Esophagus muscularis mucosa (tissue), 4 donors: ENCODE results near the gene KRT4. TPM values are rescaled to one million over a fixed set of nuclear protein-coding genes. Genes with fewer than 3 reads are reported as not detected.

Source experiments
- DNase-seq: peaks from one replicate; pipeline ENCODE4 v3.0.0-alpha.2; 2017; ENCODE audit errors: extremely low spot score
- H3K27ac ChIP-seq, 4 donors: fragments of 200-600 bp; sonication (generic); replicated peaks in 1 of 4; 1 replicate in 3 of 4; 2 replicates in 1 of 4; pipeline ENCODE4 v1.5.1; 2016 to 2019; ENCODE audit warnings: mild to moderate bottlenecking in 1 of 4
- H3K27me3 ChIP-seq, 4 donors: fragments of 200-600 bp; sonication (generic); one replicate each; pipeline versions ENCODE4 v1.5.1 to v1.6.0; 2016 to 2019
- H3K36me3 ChIP-seq, 4 donors: fragments of 200-600 bp; sonication (generic); one replicate each; pipeline ENCODE4 v1.5.1; 2016 to 2019
- H3K4me1 ChIP-seq, 4 donors: fragments of 200-600 bp; sonication (generic); one replicate each; pipeline ENCODE4 v1.5.1; 2016 to 2019
- H3K4me3 ChIP-seq, 4 donors: fragments of 200-600 bp; sonication (generic); 1 replicate in 2 of 4; 2 replicates in 2 of 4; pipeline ENCODE4 v1.5.1; 2016 to 2019; ENCODE audit warnings: mild to moderate bottlenecking in 4 of 4, moderate library complexity in 1 of 4
- H3K9me3 ChIP-seq, 4 donors: fragments of 200-600 bp; sonication (generic); 1 replicate in 3 of 4; 2 replicates in 1 of 4; pipeline ENCODE4 v1.5.1; 2016 to 2019
- EP300 ChIP-seq: sonication (generic); formaldehyde crosslinking; IDR thresholded peaks from one replicate; pipeline ENCODE4 v1.6.1; 2017; ENCODE audit warnings: antibody characterized with exemption
- POLR2A ChIP-seq: fragments of 450-650 bp; IDR thresholded peaks from one replicate; pipeline ENCODE4 v1.6.1; 2017; ENCODE audit warnings: antibody characterized with exemption, moderate library complexity, mild to moderate bottlenecking, low read depth
- POLR2AphosphoS5 ChIP-seq, 2 donors: sonication (generic); formaldehyde crosslinking; IDR thresholded peaks; one replicate each; pipeline ENCODE4 v1.6.1; 2017; ENCODE audit warnings: antibody characterized with exemption in 2 of 2
- WGBS: methylation state at CpG from one replicate; pipeline ENCODE4 v1.1.5; 2018; 5-methylcytosine and 5-hydroxymethylcytosine counted together
- intact Hi-C: fragments of 100-400 bp; cut with DNase I; formaldehyde crosslinking; loops from one replicate; pipeline ENCODE4 v1.15.1; 2023
- total RNA-seq, 4 donors: library from RNA; depleted of rRNA; stranded (reverse); fragments of >200 nt; gene quantifications; one replicate each; pipeline versions ENCODE4 v1.1.0 to v1.2.1, GENCODE V29; 2016
- TF ChIP-seq, protein P1 (sequence below), 3 experiments: fragments of 200-600 bp in 2 of 3; fragments of 450-650 bp in 1 of 3; sonication (generic) in 2 of 3; IDR thresholded peaks; one replicate each; pipeline ENCODE4 v1.5.1; 2017 to 2019; ENCODE audit warnings: antibody characterized with exemption in 3 of 3, mild to moderate bottlenecking in 2 of 3, moderate library complexity in 1 of 3

Gene KRT4
- total RNA-seq, 4 donors from 2014 or later, result 0.13 to 5.4 (median 0.20) TPM

DNA sequence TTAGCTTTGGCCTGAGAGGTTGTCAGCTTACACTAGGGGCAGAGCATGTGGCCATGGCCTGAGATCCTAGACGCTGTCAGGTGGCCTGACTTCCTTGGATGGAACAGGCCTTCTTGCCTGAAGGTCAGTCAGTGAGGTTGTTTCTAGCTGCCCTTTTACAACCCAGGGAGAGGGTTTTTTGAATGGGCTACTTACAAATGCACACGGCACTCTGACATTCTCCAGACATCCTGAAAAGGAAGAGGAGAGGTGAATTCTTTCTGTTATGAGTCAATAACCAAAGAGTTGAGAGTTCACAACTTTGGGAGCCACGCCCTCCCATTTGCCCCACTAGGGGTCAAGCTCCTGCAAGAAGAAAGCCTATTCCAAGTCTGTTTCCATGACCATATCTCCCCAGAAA lies 44.6 kb downstream of the KRT4 start:
- no peaks in the 10 kb centered on the region for H3K36me3 ChIP-seq
- H3K27ac ChIP-seq, result no peak overlapping the region
- H3K4me1 ChIP-seq, result no peaks in the 10 kb centered on the region
- H3K27me3 ChIP-seq, result no peaks in the 10 kb centered on the region
- no peak overlapping the region for H3K4me3 ChIP-seq
- no peak for DNase-seq
- TF ChIP-seq POLR2AphosphoS5 (IDR thresholded peaks at IDR 0.05) (no peak), EP300 (no peak), POLR2A (no peak)
- TF ChIP-seq, protein P1, sequence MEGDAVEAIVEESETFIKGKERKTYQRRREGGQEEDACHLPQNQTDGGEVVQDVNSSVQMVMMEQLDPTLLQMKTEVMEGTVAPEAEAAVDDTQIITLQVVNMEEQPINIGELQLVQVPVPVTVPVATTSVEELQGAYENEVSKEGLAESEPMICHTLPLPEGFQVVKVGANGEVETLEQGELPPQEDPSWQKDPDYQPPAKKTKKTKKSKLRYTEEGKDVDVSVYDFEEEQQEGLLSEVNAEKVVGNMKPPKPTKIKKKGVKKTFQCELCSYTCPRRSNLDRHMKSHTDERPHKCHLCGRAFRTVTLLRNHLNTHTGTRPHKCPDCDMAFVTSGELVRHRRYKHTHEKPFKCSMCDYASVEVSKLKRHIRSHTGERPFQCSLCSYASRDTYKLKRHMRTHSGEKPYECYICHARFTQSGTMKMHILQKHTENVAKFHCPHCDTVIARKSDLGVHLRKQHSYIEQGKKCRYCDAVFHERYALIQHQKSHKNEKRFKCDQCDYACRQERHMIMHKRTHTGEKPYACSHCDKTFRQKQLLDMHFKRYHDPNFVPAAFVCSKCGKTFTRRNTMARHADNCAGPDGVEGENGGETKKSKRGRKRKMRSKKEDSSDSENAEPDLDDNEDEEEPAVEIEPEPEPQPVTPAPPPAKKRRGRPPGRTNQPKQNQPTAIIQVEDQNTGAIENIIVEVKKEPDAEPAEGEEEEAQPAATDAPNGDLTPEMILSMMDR (IDR thresholded peaks at IDR 0.05), result no peak
- intact Hi-C loops, result no loop called here
- 71% methylated on average over 3 of the region's 3 CpGs for WGBS
- H3K9me3 ChIP-seq, result no peaks in the 10 kb centered on the region

GRCh38 chr12:52768479-52769200 lies 45.3 kb downstream of the KRT4 start:
- DNase-seq, result no peak
- 88% methylated on average over 9 of the region's 10 CpGs for WGBS
- H3K4me1 ChIP-seq, result no peaks in the 10 kb centered on the region
- H3K36me3 ChIP-seq, result no peaks in the 10 kb centered on the region
- H3K9me3 ChIP-seq, result no peaks in the 10 kb centered on the region
- H3K27me3 ChIP-seq, result no peaks in the 10 kb centered on the region
- intact Hi-C loops, result no loop called here
- TF ChIP-seq POLR2A (no peak), POLR2AphosphoS5 (IDR thresholded peaks at IDR 0.05) (no peak), EP300 (no peak)
- TF ChIP-seq, protein P1 (IDR thresholded peaks at IDR 0.05), result no peak
- H3K27ac ChIP-seq, result no peak overlapping the region
- H3K4me3 ChIP-seq, result no peak overlapping the region

GRCh38 chr12:52767427-52767826 lies 46.5 kb downstream of the KRT4 start:
- H3K4me1 ChIP-seq, result no peaks in the 10 kb centered on the region
- no peak for TF ChIP-seq POLR2AphosphoS5 (IDR thresholded peaks at IDR 0.05)
- no peak for TF ChIP-seq EP300
- TF ChIP-seq, protein P1 (IDR thresholded peaks at IDR 0.05), result no peak
- TF ChIP-seq POLR2A, result no peak
- no peak for DNase-seq
- 50% methylated on average over 3 of the region's 3 CpGs for WGBS
- H3K36me3 ChIP-seq, result no peaks in the 10 kb centered on the region
- no peak overlapping the region for H3K4me3 ChIP-seq
- no peaks in the 10 kb centered on the region for H3K27me3 ChIP-seq
- intact Hi-C loops, result no loop called here
- H3K27ac ChIP-seq, result no peak overlapping the region
- no peaks in the 10 kb centered on the region for H3K9me3 ChIP-seq

GRCh38 chr12:52767020-52767379 lies 46.9 kb downstream of the KRT4 start:
- TF ChIP-seq EP300 (no peak), POLR2A (no peak), POLR2AphosphoS5 (IDR thresholded peaks at IDR 0.05) (no peak)
- TF ChIP-seq, protein P1 (IDR thresholded peaks at IDR 0.05), result no peak
- intact Hi-C loops, result no loop called here
- H3K36me3 ChIP-seq, result no peaks in the 10 kb centered on the region
- H3K4me1 ChIP-seq, result no peaks in the 10 kb centered on the region
- no peak overlapping the region for H3K4me3 ChIP-seq
- no peaks in the 10 kb centered on the region for H3K27me3 ChIP-seq
- H3K27ac ChIP-seq, result no peak overlapping the region
- no peak for DNase-seq
- 100% methylated on average over 1 of the region's 1 CpG for whole genome bisulfite sequencing
- H3K9me3 ChIP-seq, result peaks cover 0 to 4% (median 2%) of the 10 kb centered on the region in 4 donors
